GM12801 (cell line): Measurements from ENCODE around the gene MAGEA10.

Experiments
- TF ChIP-seq, protein P1 (sequence below): IDR thresholded peaks from one replicate; pipeline ENCODE4 v1.5.1; 2011; ENCODE audit warnings: control low read depth; ENCODE audit not compliant: insufficient read length; ENCODE audit errors: extremely low read depth

MAGEA10 gene

GRCh38 chrX:152154050-152154449 lies 15.7 kb upstream of the MAGEA10 start:
- TF ChIP-seq, protein P1, sequence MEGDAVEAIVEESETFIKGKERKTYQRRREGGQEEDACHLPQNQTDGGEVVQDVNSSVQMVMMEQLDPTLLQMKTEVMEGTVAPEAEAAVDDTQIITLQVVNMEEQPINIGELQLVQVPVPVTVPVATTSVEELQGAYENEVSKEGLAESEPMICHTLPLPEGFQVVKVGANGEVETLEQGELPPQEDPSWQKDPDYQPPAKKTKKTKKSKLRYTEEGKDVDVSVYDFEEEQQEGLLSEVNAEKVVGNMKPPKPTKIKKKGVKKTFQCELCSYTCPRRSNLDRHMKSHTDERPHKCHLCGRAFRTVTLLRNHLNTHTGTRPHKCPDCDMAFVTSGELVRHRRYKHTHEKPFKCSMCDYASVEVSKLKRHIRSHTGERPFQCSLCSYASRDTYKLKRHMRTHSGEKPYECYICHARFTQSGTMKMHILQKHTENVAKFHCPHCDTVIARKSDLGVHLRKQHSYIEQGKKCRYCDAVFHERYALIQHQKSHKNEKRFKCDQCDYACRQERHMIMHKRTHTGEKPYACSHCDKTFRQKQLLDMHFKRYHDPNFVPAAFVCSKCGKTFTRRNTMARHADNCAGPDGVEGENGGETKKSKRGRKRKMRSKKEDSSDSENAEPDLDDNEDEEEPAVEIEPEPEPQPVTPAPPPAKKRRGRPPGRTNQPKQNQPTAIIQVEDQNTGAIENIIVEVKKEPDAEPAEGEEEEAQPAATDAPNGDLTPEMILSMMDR: no peak

DNA sequence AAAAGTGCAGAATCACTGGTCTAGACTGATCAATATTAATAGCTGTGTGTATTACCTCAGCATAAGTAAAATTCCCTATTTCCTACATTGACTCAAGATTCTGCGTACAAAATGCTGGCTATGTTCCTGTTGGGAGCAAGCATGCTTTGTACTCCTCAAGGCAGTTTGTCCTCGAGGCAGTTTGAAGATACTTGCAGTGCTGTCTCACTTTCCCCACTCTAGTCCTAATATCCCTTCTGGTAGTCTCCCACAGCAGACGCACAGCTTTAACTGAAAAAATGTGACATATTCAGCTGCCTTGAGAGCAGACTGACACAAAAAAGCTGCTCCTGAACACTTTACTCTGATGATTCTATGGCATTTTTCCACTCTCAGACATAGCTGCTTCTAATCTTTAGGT lies 12.9 kb upstream of the MAGEA10 start:
- TF ChIP-seq, protein P1: no peak

GRCh38 chrX:152149648-152150047 lies 11.3 kb upstream of the MAGEA10 start:
- TF ChIP-seq, protein P1: no peak

DNA sequence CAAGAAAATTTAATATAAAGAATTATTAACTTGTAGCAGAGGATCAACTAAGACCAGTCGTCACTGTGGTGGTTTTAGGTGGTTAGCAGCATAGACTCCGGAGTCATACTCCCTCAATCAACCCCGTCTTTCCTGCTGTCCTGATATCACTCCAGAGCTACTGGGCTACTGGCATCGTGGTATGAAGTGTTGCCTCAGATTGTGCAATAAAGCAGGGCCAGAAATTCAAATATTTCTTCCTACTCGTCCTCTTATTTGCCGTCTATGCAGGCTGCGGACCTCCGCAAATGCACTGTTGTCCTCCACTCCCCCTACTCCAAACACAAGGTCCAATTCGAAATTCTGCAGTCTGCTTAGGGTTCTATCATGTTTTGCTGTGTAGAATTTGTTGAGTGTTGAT lies 1.2 kb upstream of the MAGEA10 start:
- TF ChIP-seq, protein P1: no peak

DNA sequence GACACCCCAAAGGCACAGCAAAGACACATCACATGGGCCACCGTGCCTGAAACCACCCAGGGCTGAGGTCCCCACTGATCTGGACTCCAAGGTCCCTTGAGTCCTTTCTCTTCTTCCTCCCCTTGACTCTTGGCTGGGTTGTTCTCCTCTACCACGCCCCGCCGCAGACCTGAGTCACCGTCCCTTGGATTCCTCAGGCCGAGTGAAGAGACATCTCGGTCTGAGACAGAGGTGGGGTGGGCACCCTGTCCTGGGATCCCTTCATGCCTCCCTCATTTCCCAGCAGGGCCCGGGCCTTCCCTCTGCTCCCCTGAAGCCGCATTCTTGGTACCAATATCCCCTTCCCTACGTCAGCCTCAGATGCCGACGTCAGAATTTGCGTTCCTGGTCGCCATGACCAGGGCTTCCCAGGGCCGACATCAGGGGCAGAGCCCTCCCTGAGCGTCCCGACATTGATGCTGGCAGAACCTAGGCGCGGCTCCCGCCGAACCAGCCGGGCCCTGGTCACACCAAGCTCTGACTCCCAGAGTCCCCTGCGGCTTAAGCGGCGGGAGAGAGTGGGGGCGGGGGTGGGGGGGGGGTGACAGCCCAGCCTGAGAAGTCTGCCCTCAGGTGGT lies 498 bp downstream of the MAGEA10 start:
- TF ChIP-seq, protein P1: no peak

DNA sequence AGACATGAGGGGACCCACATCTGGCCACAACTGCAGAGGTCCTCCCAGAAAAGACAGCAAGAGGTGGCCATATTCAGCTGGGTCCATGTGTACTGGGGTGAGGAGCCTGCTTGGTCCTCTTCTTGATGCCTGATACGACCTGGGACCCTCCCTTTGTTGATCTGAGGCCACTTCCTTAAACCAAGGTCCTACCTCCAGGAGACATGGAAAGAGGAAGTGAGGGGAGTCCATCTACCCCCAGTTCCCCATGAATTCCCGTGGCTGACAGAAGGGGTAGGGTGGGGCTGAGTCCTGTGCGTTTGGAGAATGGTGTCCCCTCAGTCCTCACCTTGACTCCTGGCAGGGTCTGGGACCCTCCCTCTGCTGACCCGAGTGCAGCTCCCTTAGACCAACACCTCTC lies 2.1 kb downstream of the MAGEA10 start:
- TF ChIP-seq, protein P1: no peak

DNA sequence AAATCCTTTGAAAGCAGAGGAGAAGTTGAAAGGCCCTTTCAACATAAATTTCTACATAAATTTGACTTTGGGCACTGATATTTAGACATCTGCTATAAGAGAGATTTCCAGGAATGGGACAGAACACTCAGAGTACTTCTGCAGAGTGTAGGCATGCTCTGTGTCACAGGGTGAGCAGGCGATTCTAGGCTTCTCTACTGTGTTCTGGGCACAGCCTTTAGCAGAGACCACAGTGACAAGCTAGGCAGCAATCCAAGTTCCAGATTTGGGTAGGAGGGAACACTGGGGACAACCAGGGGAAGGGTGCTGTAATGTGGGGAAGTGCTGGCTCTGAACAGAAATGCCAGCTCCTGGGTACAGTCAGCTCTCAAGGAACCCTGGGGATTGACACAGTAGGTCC lies 6.9 kb downstream of the MAGEA10 start:
- TF ChIP-seq, protein P1: no peak

DNA sequence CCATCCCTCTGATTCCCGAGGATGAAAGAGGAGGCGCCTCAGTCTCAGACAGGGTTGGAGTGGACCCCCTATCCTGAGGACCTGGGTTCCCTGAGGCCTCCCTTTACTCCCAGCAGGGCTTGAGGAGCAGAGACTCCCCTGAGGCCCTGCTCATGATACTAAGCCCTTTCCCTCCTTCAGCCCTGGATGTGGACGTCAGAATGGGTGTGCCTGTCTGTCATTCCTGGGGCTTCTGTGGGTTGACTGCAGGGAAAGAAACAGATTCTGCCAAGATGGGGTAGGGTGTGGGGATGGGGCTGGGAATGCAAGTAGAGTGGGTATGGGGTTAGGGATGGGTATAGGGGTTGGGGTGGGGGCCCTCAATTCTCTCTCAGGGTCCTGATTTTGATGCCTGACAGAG lies 21.1 kb downstream of the MAGEA10 start:
- TF ChIP-seq, protein P1: no peak
